IMR-90 (cell line): ENCODE results near the gene RDH16. TPM values are rescaled to one million over a fixed set of nuclear protein-coding genes. Genes with fewer than 3 reads are reported as not detected.

Experiments
- ATAC-seq: fragments of 200-7000 bp; cut with Tn5 transposase; 2 replicates; pipeline ENCODE4 v1.9.1; 2020; ENCODE audit warnings: low read depth, mild to moderate bottlenecking, moderate library complexity
- BruUV-seq: library from RNA; stranded (reverse); fragments of 400-500 nt; replicated peaks from 2 replicates; lab custom pipeline; 2021; lab: Mats Ljungman, UMichigan
- CTCF ChIA-PET: fragments of 300-600 bp; formaldehyde crosslinking; extraction: SDS; loops from one replicate; lab custom pipeline; 2021; ENCODE audit warnings: antibody characterized with exemption; lab: Yijun Ruan, JAX
- POLR2A ChIA-PET: fragments of 300-600 bp; sonication (Branson Sonifier 250); formaldehyde crosslinking; loops from one replicate; lab custom pipeline; 2022; ENCODE audit warnings: antibody characterized with exemption; ENCODE audit not compliant: unreplicated experiment; lab: Charles Lee
- DNase-seq: peaks from one replicate; pipeline ENCODE4 v3.0.0; 2013
- H2AFZ ChIP-seq: replicated peaks from 2 replicates; pipeline ENCODE3; 2013; ENCODE audit warnings: low read length, mild to moderate bottlenecking; ENCODE audit not compliant: poor library complexity
- H2AK5ac ChIP-seq: 2 replicates; pipeline ENCODE4 v1.6.1; 2013; ENCODE audit warnings: low read depth, low read length, inconsistent platforms
- H2AK9ac ChIP-seq: replicated peaks from 2 replicates; pipeline ENCODE3; 2013; ENCODE audit warnings: mild to moderate bottlenecking, low read depth, low read length, moderate library complexity; ENCODE audit not compliant: poor library complexity
- H2BK120ac ChIP-seq: 2 replicates; pipeline ENCODE4 v1.6.1; 2013; ENCODE audit warnings: low read depth, low read length, inconsistent platforms
- H2BK15ac ChIP-seq: 3 replicates; pipeline ENCODE4 v1.6.1; 2013; ENCODE audit warnings: low read depth, low read length, inconsistent platforms
- H2BK20ac ChIP-seq: 2 replicates; pipeline ENCODE4 v1.6.1; 2013; ENCODE audit warnings: low read depth, mild to moderate bottlenecking, inconsistent platforms, low read length, moderate library complexity
- H2BK5ac ChIP-seq: 2 replicates; pipeline ENCODE4 v1.6.1; 2013; ENCODE audit warnings: mild to moderate bottlenecking, low read depth, low read length, inconsistent platforms; ENCODE audit not compliant: poor library complexity, severe bottlenecking
- H3K14ac ChIP-seq: replicated peaks from 2 replicates; pipeline ENCODE4 v1.6.1; 2013; ENCODE audit warnings: low read depth, low read length, inconsistent platforms
- H3K18ac ChIP-seq: 2 replicates; pipeline ENCODE4 v1.6.1; 2013; ENCODE audit warnings: low read depth, low read length, control low read depth
- H3K23ac ChIP-seq: 2 replicates; pipeline ENCODE4 v1.6.1; 2013; ENCODE audit warnings: low read depth, low read length, inconsistent platforms
- H3K27ac ChIP-seq: 2 replicates; pipeline ENCODE4 v1.5.1; 2013; ENCODE audit warnings: mild to moderate bottlenecking, control low read depth, low read length; ENCODE audit not compliant: insufficient read depth
- H3K27me3 ChIP-seq: 2 replicates; pipeline ENCODE4 v1.6.1; 2013; ENCODE audit warnings: low read length; ENCODE audit not compliant: control insufficient read depth, insufficient read depth
- H3K36me3 ChIP-seq: 2 replicates; pipeline ENCODE4 v1.6.1; 2013; ENCODE audit warnings: low read length, mixed read lengths; ENCODE audit not compliant: control insufficient read depth, insufficient read depth
- H3K4ac ChIP-seq: 2 replicates; pipeline ENCODE4 v1.6.1; 2013; ENCODE audit warnings: low read depth, low read length, inconsistent platforms
- H3K4me1 ChIP-seq: 2 replicates; pipeline ENCODE4 v1.6.1; 2013; ENCODE audit warnings: low read length, mixed read lengths; ENCODE audit not compliant: control insufficient read depth, insufficient read depth
- H3K4me2 ChIP-seq: 2 replicates; pipeline ENCODE4 v1.6.1; 2013; ENCODE audit warnings: low read depth, mild to moderate bottlenecking, control low read depth, low read length, moderate library complexity
- H3K4me3 ChIP-seq: 2 replicates; pipeline ENCODE4 v1.5.1; 2013; ENCODE audit warnings: low read depth, mild to moderate bottlenecking, control low read depth, low read length, moderate library complexity; ENCODE audit not compliant: insufficient read depth
- H3K56ac ChIP-seq: 2 replicates; pipeline ENCODE4 v1.6.1; 2013; ENCODE audit warnings: low read length, inconsistent platforms; ENCODE audit not compliant: insufficient read depth; ENCODE audit errors: extremely low read depth
- H3K79me1 ChIP-seq, 2 experiments: 2 replicates each; pipeline ENCODE4 v1.6.1; 2013; ENCODE audit warnings: low read length in 2 of 2, inconsistent platforms in 1 of 2, low read depth in 1 of 2
- H3K9ac ChIP-seq: 2 replicates; pipeline ENCODE4 v1.6.1; 2013; ENCODE audit warnings: low read depth, low read length, control low read depth
- H3K9me1 ChIP-seq: 2 replicates; pipeline ENCODE4 v1.6.1; 2013; ENCODE audit warnings: low read length, inconsistent platforms; ENCODE audit not compliant: insufficient read depth
- H3K9me3 ChIP-seq: 2 replicates; pipeline ENCODE4 v1.6.1; 2013; ENCODE audit warnings: low read length; ENCODE audit not compliant: control insufficient read depth, insufficient read depth
- H4K20me1 ChIP-seq: 2 replicates; pipeline ENCODE4 v1.6.1; 2013; ENCODE audit warnings: low read length, inconsistent platforms; ENCODE audit not compliant: insufficient read depth
- H4K5ac ChIP-seq: 2 replicates; pipeline ENCODE4 v1.6.1; 2013; ENCODE audit warnings: mild to moderate bottlenecking, low read depth, low read length, control low read depth
- H4K8ac ChIP-seq, 2 experiments: 2 replicates each; pipeline ENCODE4 v1.6.1; 2013; ENCODE audit warnings: low read depth in 2 of 2, low read length in 2 of 2, control low read depth in 1 of 2, inconsistent platforms in 1 of 2
- H4K91ac ChIP-seq: 2 replicates; pipeline ENCODE4 v1.6.1; 2013; ENCODE audit warnings: low read depth, low read length, inconsistent platforms; ENCODE audit not compliant: insufficient read depth
- CEBPB ChIP-seq: IDR thresholded peaks from 2 replicates; pipeline ENCODE4 v1.6.1; 2012; ENCODE audit warnings: low read depth, low read length, improper control_type of control experiment
- CHD1 ChIP-seq: IDR thresholded peaks from 2 replicates; pipeline ENCODE4 v1.6.1; 2012; ENCODE audit warnings: low read depth, low read length, improper control_type of control experiment
- CTCF ChIP-seq: conservative IDR thresholded peaks from 2 replicates; pipeline ENCODE4 v1.5.1; 2012; ENCODE audit warnings: mild to moderate bottlenecking, low read depth, low read length, improper control_type of control experiment
- ELK1 ChIP-seq: fragments of 150-350 bp; IDR thresholded peaks from 2 replicates; pipeline ENCODE4 v1.6.1; 2016; ENCODE audit warnings: low read depth, mild to moderate bottlenecking, low read length, moderate library complexity, borderline replicate concordance
- FOS ChIP-seq: fragments of 150-350 bp; IDR thresholded peaks from 2 replicates; pipeline ENCODE4 v1.6.1; 2016; ENCODE audit warnings: low read depth, low read length
- MAFK ChIP-seq: IDR thresholded peaks from 2 replicates; pipeline ENCODE4 v1.6.1; 2012; ENCODE audit warnings: low read depth, low read length, improper control_type of control experiment
- MAZ ChIP-seq: IDR thresholded peaks from 2 replicates; pipeline ENCODE4 v1.6.1; 2012; ENCODE audit warnings: low read depth, mild to moderate bottlenecking, low read length, improper control_type of control experiment, moderate library complexity, borderline replicate concordance
- MXI1 ChIP-seq: IDR thresholded peaks from 2 replicates; pipeline ENCODE4 v1.6.1; 2012; ENCODE audit warnings: low read depth, mild to moderate bottlenecking, low read length, moderate library complexity, borderline replicate concordance
- NFE2L2 ChIP-seq: fragments of 150-350 bp; IDR thresholded peaks from 2 replicates; pipeline ENCODE4 v1.6.1; 2016; ENCODE audit warnings: low read depth, mild to moderate bottlenecking, low read length
- POLR2A ChIP-seq: IDR thresholded peaks from 2 replicates; pipeline ENCODE4 v1.6.1; 2012; ENCODE audit warnings: mild to moderate bottlenecking, low read depth, low read length
- RAD21 ChIP-seq: IDR thresholded peaks from 2 replicates; pipeline ENCODE4 v1.6.1; 2012; ENCODE audit warnings: low read length, improper control_type of control experiment
- RCOR1 ChIP-seq: IDR thresholded peaks from 2 replicates; pipeline ENCODE4 v1.6.1; 2012; ENCODE audit warnings: mild to moderate bottlenecking, low read length, improper control_type of control experiment; ENCODE audit not compliant: insufficient replicate concordance
- RFX5 ChIP-seq: IDR thresholded peaks from 2 replicates; pipeline ENCODE4 v1.8.0; 2012; ENCODE audit warnings: low read depth, mild to moderate bottlenecking, low read length, moderate library complexity
- SMC3 ChIP-seq: fragments of 150-350 bp; IDR thresholded peaks from 2 replicates; pipeline ENCODE4 v1.6.1; 2016; ENCODE audit warnings: low read depth, mild to moderate bottlenecking, antibody characterized with exemption, low read length, moderate library complexity
- USF2 ChIP-seq: fragments of 150-350 bp; IDR thresholded peaks from 2 replicates; pipeline ENCODE4 v1.6.1; 2017; ENCODE audit warnings: mild to moderate bottlenecking, antibody characterized with exemption, low read length, low read depth
- WGBS, 2 experiments: methylation state at CpG; one replicate each; pipeline versions ENCODE4 v1.1.5 to v1.1.7; 2013; ENCODE audit warnings: missing lambda C conversion rate in 2 of 2; ENCODE audit not compliant: insufficient read length in 1 of 2; ENCODE audit errors: extremely low coverage in 2 of 2; 5-methylcytosine and 5-hydroxymethylcytosine counted together
- dilution Hi-C: fragments of 300-500 bp; cut with HindIII; formaldehyde crosslinking; loops from one replicate; pipeline ENCODE4 v1.14.3; 2018; ENCODE audit warnings: low sequenced_read_pairs; ENCODE audit not compliant: unreplicated experiment
- in situ Hi-C: fragments of 300-500 bp; cut with MboI; formaldehyde crosslinking; loops from 3 replicates; pipeline ENCODE4 v1.14.3; 2019; ENCODE audit warnings: low sequenced_read_pairs, inconsistent platforms, mixed read lengths
- intact Hi-C: fragments of 100-400 bp; cut with micrococcal nuclease; formaldehyde crosslinking; loops from 2 replicates; pipeline ENCODE4 v1.10.0; 2022
- polyA plus RNA-seq, 3 experiments: library from polyadenylated mRNA; depleted of rRNA; stranded (reverse); fragments of >200 nt; gene quantifications; 2 replicates each; pipeline ENCODE4 v1.2.3, GENCODE V29; 2012; ENCODE audit warnings: low replicate concordance in 1 of 3
- total RNA-seq: library from RNA; depleted of rRNA; stranded (reverse); fragments of >200 nt; gene quantifications from 2 replicates; pipeline ENCODE4 v1.2.3, GENCODE V29; 2012

Gene RDH16
- total and polyA plus RNA-seq, 2 of the 4 experiments (the other 2 are of a cell fraction) = not detected

GRCh38 chr12:56933826-56934625 is 23.4 kb downstream of the RDH16 start, which contains the start of gene SDR9C7:
TSS of gene SDR9C7 (minus strand) at chr12:56934408. CDS start at chr12:56934261, 147 bp downstream.
- Histone ChIP-seq H3K9ac (no peak within 1 kb of the TSS), H2BK20ac (no peak within 1 kb of the TSS), H3K36me3 (no peaks in the 10 kb centered on the region), H3K23ac (no peak within 1 kb of the TSS), H2BK120ac (no peak within 1 kb of the TSS), H3K4me1 (no peaks in the 10 kb centered on the region; the same call in 1 of the 2 replicates), H3K79me1 (no peaks in the 10 kb centered on the region), H3K18ac (no peak within 1 kb of the TSS), H4K91ac (no peak within 1 kb of the TSS), H3K27me3 (peaks cover 39% of the 10 kb centered on the region), H2AK9ac (no peak within 1 kb of the TSS), H3K4ac (no peak within 1 kb of the TSS), H2AK5ac (no peak within 1 kb of the TSS), H3K56ac (no peak within 1 kb of the TSS), H2BK5ac (no peak within 1 kb of the TSS), H4K5ac (no peak within 1 kb of the TSS), H2AFZ (no peak within 1 kb of the TSS), H2BK15ac (no peak within 1 kb of the TSS), H4K8ac (no peak within 1 kb of the TSS), H3K4me3 (no peak within 1 kb of the TSS), H4K20me1 (no peaks in the 10 kb centered on the region), H3K4me2 (no peak within 1 kb of the TSS), H3K27ac (no peak within 1 kb of the TSS), H3K9me1 (no peaks in the 10 kb centered on the region; the same call in 1 of the 2 replicates), H3K14ac (no peak within 1 kb of the TSS), H3K9me3 (no peaks in the 10 kb centered on the region)
- in situ Hi-C loops = no loop called here
- TF ChIP-seq SMC3 = no peak
- TF ChIP-seq FOS = no peak
- no peak for TF ChIP-seq MAZ
- no peak for TF ChIP-seq CEBPB
- no peak for TF ChIP-seq RAD21
- TF ChIP-seq NFE2L2 = no peak
- no peak for TF ChIP-seq ELK1
- TF ChIP-seq MXI1 = no peak
- no peak for TF ChIP-seq RFX5
- no peak for TF ChIP-seq RCOR1
- no peak for TF ChIP-seq MAFK
- TF ChIP-seq CTCF = no peak
- TF ChIP-seq POLR2A = no peak
- TF ChIP-seq CHD1 = no peak
- TF ChIP-seq USF2 = no peak
- CTCF ChIA-PET = no interaction called here
- WGBS, 2 experiments = 63% methylated on average over 3 of the region's 15 CpGs; no CpG with 5 or more reads in 1 of the 2 experiments
- POLR2A ChIA-PET = no interaction called here
- DNase-seq (no peak), ATAC-seq (no peak)
- intact Hi-C loops = no loop called here
- dilution Hi-C loops = no loop called here
- BruUV-seq = no TSS peak
